ENCODE measurements around the gene BOK. TPM values are rescaled to one million over a fixed set of nuclear protein-coding genes. Genes with fewer than 3 reads are reported as not detected.

BOK gene
- total and polyA plus RNA-seq, 2 of the 13 experiments (the other 11 are each of a cell fraction or from before 2014, with no cell fraction given): 35.5 to 39.2 TPM

GRCh38 chr2:241615522-241616052 lies 57.0 kb downstream of the BOK start:
- WGBS (ENCODE audit: low lambda C conversion rate): 93% methylated on average over 16 of the region's 16 CpGs
- FAIRE-seq (no peak), DNase-seq (ENCODE audit: low spot score) (no peak), ATAC-seq (no peak)
- H3K27me3 ChIP-seq (ENCODE audit: control insufficient read depth in 1 of 2, insufficient read depth in 2 of 2, low read length in 2 of 2): no peaks in the 10 kb centered on the region; a peak in 1 of 5 replicates
- no TSS peak for BruUV-seq (replicated peaks)
- H3K27ac ChIP-seq (ENCODE audit: extremely low read length, insufficient read depth, low read length): no peak overlapping the region
- no peaks in the 10 kb centered on the region for H4K20me1 ChIP-seq (ENCODE audit: insufficient read depth, low read length)
- in situ Hi-C loops (cut with HindIII; ENCODE audit: extremely low pct_ligation_motif_present, low pct_unique_long_range_greater_than_20kb) (no loop called here), intact Hi-C loops (cut with micrococcal nuclease; ENCODE audit: unreplicated experiment) (no loop called here)
- no peak overlapping the region for H3K9ac ChIP-seq (ENCODE audit: insufficient read depth, low read depth, low read length)
- peaks cover 19% of the 10 kb centered on the region for H3K4me1 ChIP-seq (ENCODE audit: insufficient read depth, low read length)
- peaks cover 19 to 50% of the 10 kb centered on the region in 2 experiments for H3K36me3 ChIP-seq (replicated peaks in 1 of 2; ENCODE audit: control insufficient read depth in 1 of 2, insufficient read depth in 2 of 2, low read length in 2 of 2)
- no peak overlapping the region for H2AFZ ChIP-seq (ENCODE audit: low read length)
- no peak overlapping the region for H3K4me3 ChIP-seq (replicated peaks in 1 of 3; ENCODE audit: insufficient read depth in 1 of 3, low read depth in 2 of 3, low read length in 3 of 3)
- 0 out of 2 replicates have a peak, but pooled peaks have one; percentile 41 for TF ChIP-seq ZNF253 (CRISPR knock-in tag; IDR thresholded peaks at IDR 0.05; ENCODE audit: borderline replicate concordance)
- no peak for TF ChIP-seq CC2D1A (CRISPR knock-in tag; IDR thresholded peaks at IDR 0.05)
- TF ChIP-seq RBM22 (optimal IDR thresholded peaks at IDR 0.05; ENCODE audit: low read length): peak; percentile 24
- TF ChIP-seq AGO2 (optimal IDR thresholded peaks at IDR 0.05; ENCODE audit: low read depth, low read length): peak; percentile 45
- no peak for TF ChIP-seq ZSCAN12 (CRISPR knock-in tag; IDR thresholded peaks at IDR 0.05)
- peak; percentile 94 for TF ChIP-seq ZNF768 (CRISPR knock-in tag; IDR thresholded peaks at IDR 0.05)
- no peak for TF ChIP-seq ZNF235 (CRISPR knock-in tag; IDR thresholded peaks at IDR 0.05; ENCODE audit: borderline replicate concordance)
- TF ChIP-seq TRIM24 (CRISPR knock-in tag; IDR thresholded peaks at IDR 0.05): no peak
- TF ChIP-seq ZNF556 (CRISPR knock-in tag; IDR thresholded peaks at IDR 0.05; ENCODE audit: borderline replicate concordance): no peak
- TF ChIP-seq KAT8 (CRISPR knock-in tag; IDR thresholded peaks at IDR 0.05): no peak
- CTCF ChIA-PET (ENCODE audit: low intra/inter-chr PET ratio, low total read pairs): no interaction called here
- H3K79me2 ChIP-seq (ENCODE audit: insufficient read depth, low read length): peaks cover 76% of the 10 kb centered on the region
- POLR2A ChIA-PET: no interaction called here
- no peak overlapping the region for H3K4me2 ChIP-seq (ENCODE audit: low read depth, low read length)
- H3K9me3 ChIP-seq (ENCODE audit: low read length): no peaks in the 10 kb centered on the region
